Measurements from ENCODE around the gene TEC.

TEC gene

DNA sequence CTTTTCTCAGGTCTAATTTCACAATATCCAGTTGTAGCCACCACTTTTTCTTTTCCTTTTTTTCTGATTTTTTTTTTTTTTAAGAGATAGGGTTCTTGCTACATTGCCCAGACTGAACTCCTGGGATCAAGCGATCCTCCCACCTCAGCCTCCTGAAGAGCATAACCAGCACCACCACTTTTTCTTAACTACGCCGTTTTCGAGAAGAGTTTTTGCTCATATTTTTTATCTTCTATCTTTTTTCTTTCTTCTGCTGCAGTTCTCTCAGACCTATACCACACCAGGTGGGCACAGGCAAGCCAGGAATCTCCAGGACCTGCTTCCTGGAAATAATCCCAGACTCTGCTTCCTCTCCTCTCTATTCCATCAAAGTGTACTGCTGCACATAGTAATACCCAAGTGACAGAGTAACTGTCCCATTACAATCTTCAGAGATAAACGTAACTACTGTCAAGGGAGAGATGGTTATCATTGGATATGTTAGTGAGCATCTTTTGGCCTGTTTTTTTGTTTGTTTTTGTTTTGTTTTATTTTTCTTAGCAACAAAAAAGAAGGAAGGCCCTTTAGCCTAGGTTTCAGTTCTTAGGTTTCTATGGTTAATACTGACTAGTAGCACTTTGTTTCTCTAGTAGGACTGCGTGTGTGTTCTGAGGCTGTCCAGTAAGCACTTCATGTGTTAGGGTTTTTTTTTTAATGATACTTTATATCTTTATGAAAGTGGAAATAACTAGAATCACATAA is 76.4 kb downstream of the TEC start:
- TF ChIP-seq POLR2AphosphoS5 (IDR thresholded peaks at IDR 0.05; ENCODE audit: low read depth, low read length) (no peak), TAF1 (IDR thresholded peaks at IDR 0.05; ENCODE audit: borderline replicate concordance, insufficient read depth, low read length) (no peak), FOXP2 (optimal IDR thresholded peaks at IDR 0.05; ENCODE audit: borderline replicate concordance, extremely low read depth, extremely low read length, insufficient read depth) (no peak), SIN3A (IDR thresholded peaks at IDR 0.05; ENCODE audit: borderline replicate concordance, insufficient read depth, low read length) (no peak)
- TF ChIP-seq, protein P1, sequence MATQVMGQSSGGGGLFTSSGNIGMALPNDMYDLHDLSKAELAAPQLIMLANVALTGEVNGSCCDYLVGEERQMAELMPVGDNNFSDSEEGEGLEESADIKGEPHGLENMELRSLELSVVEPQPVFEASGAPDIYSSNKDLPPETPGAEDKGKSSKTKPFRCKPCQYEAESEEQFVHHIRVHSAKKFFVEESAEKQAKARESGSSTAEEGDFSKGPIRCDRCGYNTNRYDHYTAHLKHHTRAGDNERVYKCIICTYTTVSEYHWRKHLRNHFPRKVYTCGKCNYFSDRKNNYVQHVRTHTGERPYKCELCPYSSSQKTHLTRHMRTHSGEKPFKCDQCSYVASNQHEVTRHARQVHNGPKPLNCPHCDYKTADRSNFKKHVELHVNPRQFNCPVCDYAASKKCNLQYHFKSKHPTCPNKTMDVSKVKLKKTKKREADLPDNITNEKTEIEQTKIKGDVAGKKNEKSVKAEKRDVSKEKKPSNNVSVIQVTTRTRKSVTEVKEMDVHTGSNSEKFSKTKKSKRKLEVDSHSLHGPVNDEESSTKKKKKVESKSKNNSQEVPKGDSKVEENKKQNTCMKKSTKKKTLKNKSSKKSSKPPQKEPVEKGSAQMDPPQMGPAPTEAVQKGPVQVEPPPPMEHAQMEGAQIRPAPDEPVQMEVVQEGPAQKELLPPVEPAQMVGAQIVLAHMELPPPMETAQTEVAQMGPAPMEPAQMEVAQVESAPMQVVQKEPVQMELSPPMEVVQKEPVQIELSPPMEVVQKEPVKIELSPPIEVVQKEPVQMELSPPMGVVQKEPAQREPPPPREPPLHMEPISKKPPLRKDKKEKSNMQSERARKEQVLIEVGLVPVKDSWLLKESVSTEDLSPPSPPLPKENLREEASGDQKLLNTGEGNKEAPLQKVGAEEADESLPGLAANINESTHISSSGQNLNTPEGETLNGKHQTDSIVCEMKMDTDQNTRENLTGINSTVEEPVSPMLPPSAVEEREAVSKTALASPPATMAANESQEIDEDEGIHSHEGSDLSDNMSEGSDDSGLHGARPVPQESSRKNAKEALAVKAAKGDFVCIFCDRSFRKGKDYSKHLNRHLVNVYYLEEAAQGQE (IDR thresholded peaks at IDR 0.05; ENCODE audit: insufficient read depth in 1 of 2, low read depth in 2 of 2, low read length in 2 of 2) = no peak

DNA sequence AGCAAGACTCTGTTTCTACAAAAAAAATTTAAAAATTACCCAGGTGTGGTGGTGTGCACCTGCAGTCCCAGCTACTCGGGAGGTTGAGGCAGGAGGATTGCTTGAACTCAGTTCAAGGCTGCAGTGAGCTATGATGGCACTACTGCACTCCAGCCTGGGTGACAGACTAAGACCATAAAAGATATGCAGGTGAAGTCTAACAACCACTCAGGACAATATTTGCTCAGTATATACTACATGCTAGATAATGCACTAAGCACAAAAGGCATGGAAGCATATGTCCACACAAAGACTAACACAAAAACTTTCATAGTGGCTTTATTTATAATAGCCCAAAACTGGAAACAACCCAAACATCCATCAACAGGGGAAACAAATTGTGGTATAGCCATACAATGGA is 77.9 kb downstream of the TEC start:
- TF ChIP-seq SIN3A (IDR thresholded peaks at IDR 0.05; ENCODE audit: borderline replicate concordance, insufficient read depth, low read length) (no peak), POLR2AphosphoS5 (IDR thresholded peaks at IDR 0.05; ENCODE audit: low read depth, low read length) (no peak), TAF1 (IDR thresholded peaks at IDR 0.05; ENCODE audit: borderline replicate concordance, insufficient read depth, low read length) (no peak), FOXP2 (optimal IDR thresholded peaks at IDR 0.05; ENCODE audit: borderline replicate concordance, extremely low read depth, extremely low read length, insufficient read depth) (no peak)
- TF ChIP-seq, protein P1 (IDR thresholded peaks at IDR 0.05; ENCODE audit: insufficient read depth in 1 of 2, low read depth in 2 of 2, low read length in 2 of 2) = no peak

DNA sequence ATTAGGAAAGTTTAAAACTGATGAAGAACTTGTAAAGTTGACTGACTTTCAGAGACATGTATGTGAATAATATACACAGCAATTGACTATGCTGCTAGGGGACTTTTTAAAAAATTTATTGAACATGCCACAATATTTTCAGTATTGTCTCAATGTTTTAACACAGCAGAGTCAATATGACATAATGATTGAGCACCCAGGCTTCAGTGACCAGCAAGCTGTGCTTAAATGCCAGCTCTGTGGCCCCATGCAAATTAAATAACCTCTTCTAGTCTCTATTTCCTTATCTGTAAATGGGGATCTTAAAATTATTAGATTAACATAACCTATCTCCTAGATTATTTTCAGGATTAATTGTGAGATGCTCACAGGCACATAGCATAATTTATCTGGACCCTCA is 78.8 kb downstream of the TEC start:
- TF ChIP-seq, protein P1 (IDR thresholded peaks at IDR 0.05; ENCODE audit: insufficient read depth in 1 of 2, low read depth in 2 of 2, low read length in 2 of 2) = no peak
- TF ChIP-seq POLR2AphosphoS5 (IDR thresholded peaks at IDR 0.05; ENCODE audit: low read depth, low read length) = no peak
- no peak for TF ChIP-seq TAF1 (IDR thresholded peaks at IDR 0.05; ENCODE audit: borderline replicate concordance, insufficient read depth, low read length)
- TF ChIP-seq SIN3A (IDR thresholded peaks at IDR 0.05; ENCODE audit: borderline replicate concordance, insufficient read depth, low read length) = no peak
- TF ChIP-seq FOXP2 (optimal IDR thresholded peaks at IDR 0.05; ENCODE audit: borderline replicate concordance, extremely low read depth, extremely low read length, insufficient read depth) = no peak

DNA sequence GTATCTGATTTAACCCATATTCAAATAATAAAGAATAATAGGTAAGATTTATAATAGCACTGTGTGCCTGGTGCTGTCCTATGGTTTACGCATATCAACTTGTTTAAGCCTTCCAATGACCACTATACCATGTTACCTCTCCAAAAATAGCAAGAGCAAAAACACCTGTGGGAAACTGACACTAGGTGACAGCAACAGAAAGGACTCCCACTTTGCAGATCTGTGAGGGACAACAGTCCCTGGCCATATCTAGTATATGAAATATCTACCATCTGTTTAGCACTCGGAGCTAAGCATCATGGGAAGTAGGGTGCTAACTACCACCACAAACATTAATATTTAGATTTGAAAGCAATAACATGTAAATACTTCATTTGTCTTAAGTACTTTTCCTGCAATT is 79.9 kb downstream of the TEC start:
- TF ChIP-seq TAF1 (IDR thresholded peaks at IDR 0.05; ENCODE audit: borderline replicate concordance, insufficient read depth, low read length) (no peak), POLR2AphosphoS5 (IDR thresholded peaks at IDR 0.05; ENCODE audit: low read depth, low read length) (no peak), SIN3A (IDR thresholded peaks at IDR 0.05; ENCODE audit: borderline replicate concordance, insufficient read depth, low read length) (no peak), FOXP2 (optimal IDR thresholded peaks at IDR 0.05; ENCODE audit: borderline replicate concordance, extremely low read depth, extremely low read length, insufficient read depth) (no peak)
- TF ChIP-seq, protein P1 (IDR thresholded peaks at IDR 0.05; ENCODE audit: insufficient read depth in 1 of 2, low read depth in 2 of 2, low read length in 2 of 2) = no peak
